OCI-LY7 (cell line): ENCODE results near the gene HMCES.

ENCODE experiments used
- CTCF ChIP-seq: fragments of 200-600 bp; sonication (generic); conservative IDR thresholded peaks from 2 replicates; pipeline ENCODE4 v1.5.1; 2014; ENCODE audit warnings: mild to moderate bottlenecking, antibody characterized with exemption, low read length, moderate library complexity, mixed read lengths
- EZH2phosphoT487 ChIP-seq: fragments of 200-600 bp; sonication (generic); IDR thresholded peaks from 2 replicates; pipeline ENCODE4 v1.6.1; 2018; ENCODE audit warnings: low read depth, borderline replicate concordance, mild to moderate bottlenecking, mixed run types, antibody characterized with exemption, low read length, moderate library complexity, mixed read lengths

DNA sequence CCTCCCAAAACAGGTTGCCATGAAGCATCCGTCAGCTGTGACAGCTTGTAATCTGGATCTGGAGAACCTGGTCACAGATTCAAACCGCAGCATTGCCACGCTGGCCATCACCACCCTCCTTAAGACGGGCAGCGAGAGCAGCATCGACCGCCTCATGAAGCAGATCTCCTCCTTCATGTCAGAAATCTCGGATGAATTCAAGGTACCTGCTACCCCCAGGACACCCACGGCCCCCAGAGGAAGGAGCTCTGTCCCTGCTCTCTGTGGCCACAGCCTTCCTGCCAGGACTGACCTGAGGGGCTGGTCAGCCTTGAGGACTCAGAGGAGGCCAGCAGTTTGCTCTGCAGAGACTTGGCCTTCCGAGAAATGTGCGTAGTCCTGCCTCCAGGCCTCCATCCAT is 18.1 kb upstream of the HMCES start:
- TF ChIP-seq CTCF (no peak), EZH2phosphoT487 (no peak)
